Left lung (tissue), 10 donors: ENCODE results near the gene PEA15. TPM values are rescaled to one million over a fixed set of nuclear protein-coding genes. Genes with fewer than 3 reads are reported as not detected.
A peak's percentile ranks its signal among the peaks of the same experiment; 100 is the strongest.

Source experiments
- ATAC-seq: fragments of 200-7000 bp; cut with Tn5 transposase; one replicate; pipeline ENCODE4 v1.9.1; 2020; ENCODE audit warnings: moderate library complexity
- DNase-seq, 4 donors: peaks; one replicate each; pipeline ENCODE4 v3.0.0-alpha.2; 2013 to 2020
- H3K27ac ChIP-seq, 2 donors: fragments of 200-600 bp; sonication (generic) in 1 of 2; one replicate each; pipeline versions ENCODE4 v1.5.0 to v1.8.0; 2020 to 2021
- H3K27me3 ChIP-seq, 2 donors: fragments of 200-600 bp; sonication (generic) in 1 of 2; one replicate each; pipeline versions ENCODE4 v1.5.0 to v1.8.0; 2020 to 2021
- H3K36me3 ChIP-seq, 2 donors: fragments of 200-600 bp; sonication (generic) in 1 of 2; one replicate each; pipeline versions ENCODE4 v1.5.0 to v1.8.0; 2020 to 2021
- H3K4me1 ChIP-seq, 2 donors: fragments of 200-600 bp; one replicate each; pipeline ENCODE4 v1.8.0; 2021
- H3K4me3 ChIP-seq, 2 donors: fragments of 200-600 bp; sonication (generic) in 1 of 2; one replicate each; pipeline versions ENCODE4 v1.5.0 to v1.8.0; 2020 to 2021; ENCODE audit warnings: mild to moderate bottlenecking in 1 of 2
- H3K9me3 ChIP-seq, 2 donors: fragments of 200-600 bp; sonication (generic) in 1 of 2; one replicate each; pipeline versions ENCODE4 v1.5.0 to v1.8.0; 2020 to 2021
- intact Hi-C, 2 donors: fragments of 100-400 bp; cut with DNase I; formaldehyde crosslinking; loops; one replicate each; pipeline versions ENCODE4 v1.11.2 to v1.14.2; 2022
- polyA plus RNA-seq, 6 donors: library from polyadenylated mRNA; unstranded; fragments of 120-200 nt; gene quantifications; one replicate each; pipeline ENCODE4 v1.2.1, GENCODE V29; 2013; ENCODE audit not compliant: insufficient read length in 6 of 6
- total RNA-seq, 2 donors: library from RNA; stranded (reverse); fragmentation: NEBNext Ultra II Directional; extraction: Animal tissue kit (Norgen Biotek cat#: 25700); gene quantifications; one replicate each; pipeline ENCODE4 v1.2.1, GENCODE V29; 2021
- TF ChIP-seq, protein P1 (sequence below), 2 donors: fragments of 200-600 bp; sonication (generic) in 1 of 2; IDR thresholded peaks; one replicate each; pipeline versions ENCODE4 v1.5.0 to v1.8.0; 2021; ENCODE audit warnings: antibody characterized with exemption in 2 of 2
- donor health status: DM: no; HTN: yes; CAD: no.
- donor health status: DM: no; HTN: no; CAD: no.

Gene PEA15
- total and polyA plus RNA-seq, 8 donors, result 131 to 178 (median 144) TPM

GRCh38 chr1:160243767-160244166, 38.6 kb downstream of the PEA15 start:
- H3K4me1 ChIP-seq, result peaks cover 0 to 5% of the 10 kb centered on the region in 2 donors
- no peak for ATAC-seq
- H3K4me3 ChIP-seq, result no peak overlapping the region
- no peak for DNase-seq
- intact Hi-C loops, result loop anchor here in 1 of 2 donors (10.0 kb wide), 1 partner anchor 49 kb away; the partner anchor contains the start of gene CASQ1
- H3K27ac ChIP-seq, result no peak overlapping the region
- H3K27me3 ChIP-seq, result no peaks in the 10 kb centered on the region
- TF ChIP-seq, protein P1, sequence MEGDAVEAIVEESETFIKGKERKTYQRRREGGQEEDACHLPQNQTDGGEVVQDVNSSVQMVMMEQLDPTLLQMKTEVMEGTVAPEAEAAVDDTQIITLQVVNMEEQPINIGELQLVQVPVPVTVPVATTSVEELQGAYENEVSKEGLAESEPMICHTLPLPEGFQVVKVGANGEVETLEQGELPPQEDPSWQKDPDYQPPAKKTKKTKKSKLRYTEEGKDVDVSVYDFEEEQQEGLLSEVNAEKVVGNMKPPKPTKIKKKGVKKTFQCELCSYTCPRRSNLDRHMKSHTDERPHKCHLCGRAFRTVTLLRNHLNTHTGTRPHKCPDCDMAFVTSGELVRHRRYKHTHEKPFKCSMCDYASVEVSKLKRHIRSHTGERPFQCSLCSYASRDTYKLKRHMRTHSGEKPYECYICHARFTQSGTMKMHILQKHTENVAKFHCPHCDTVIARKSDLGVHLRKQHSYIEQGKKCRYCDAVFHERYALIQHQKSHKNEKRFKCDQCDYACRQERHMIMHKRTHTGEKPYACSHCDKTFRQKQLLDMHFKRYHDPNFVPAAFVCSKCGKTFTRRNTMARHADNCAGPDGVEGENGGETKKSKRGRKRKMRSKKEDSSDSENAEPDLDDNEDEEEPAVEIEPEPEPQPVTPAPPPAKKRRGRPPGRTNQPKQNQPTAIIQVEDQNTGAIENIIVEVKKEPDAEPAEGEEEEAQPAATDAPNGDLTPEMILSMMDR (IDR thresholded peaks at IDR 0.05), result no peak
- peaks cover 1 to 57% of the 10 kb centered on the region in 2 donors for H3K36me3 ChIP-seq
- no peaks in the 10 kb centered on the region for H3K9me3 ChIP-seq

DNA sequence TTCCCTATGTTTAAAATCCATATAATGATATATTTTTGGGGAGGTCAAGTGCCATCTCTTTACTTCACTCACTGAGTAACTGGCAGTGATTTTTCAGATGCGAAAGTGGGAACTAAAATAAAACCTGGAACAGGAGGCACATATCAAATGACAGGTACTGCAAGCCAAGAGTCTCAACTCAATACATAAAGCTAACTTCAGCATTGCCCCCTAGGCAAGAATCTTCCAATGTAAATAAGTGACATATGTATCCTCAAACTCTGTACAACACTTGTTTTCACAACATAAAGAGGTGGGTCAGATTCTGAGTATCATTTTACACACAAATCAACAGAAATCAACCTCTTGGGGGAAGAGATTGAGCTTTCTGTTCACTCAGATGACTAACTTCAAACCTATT, 39.0 kb downstream of the PEA15 start:
- H3K9me3 ChIP-seq, result no peaks in the 10 kb centered on the region
- ATAC-seq (no peak), DNase-seq (no peak)
- H3K27me3 ChIP-seq, result no peaks in the 10 kb centered on the region
- intact Hi-C loops, result loop anchor here in 1 of 2 donors (10.0 kb wide), 1 partner anchor 49 kb away; the partner anchor contains the start of gene CASQ1
- TF ChIP-seq, protein P1 (IDR thresholded peaks at IDR 0.05), result no peak
- H3K4me1 ChIP-seq, result peaks cover 0 to 5% of the 10 kb centered on the region in 2 donors
- no peak overlapping the region for H3K4me3 ChIP-seq
- H3K36me3 ChIP-seq, result peaks cover 0 to 52% of the 10 kb centered on the region in 2 donors
- H3K27ac ChIP-seq, result no peak overlapping the region

DNA sequence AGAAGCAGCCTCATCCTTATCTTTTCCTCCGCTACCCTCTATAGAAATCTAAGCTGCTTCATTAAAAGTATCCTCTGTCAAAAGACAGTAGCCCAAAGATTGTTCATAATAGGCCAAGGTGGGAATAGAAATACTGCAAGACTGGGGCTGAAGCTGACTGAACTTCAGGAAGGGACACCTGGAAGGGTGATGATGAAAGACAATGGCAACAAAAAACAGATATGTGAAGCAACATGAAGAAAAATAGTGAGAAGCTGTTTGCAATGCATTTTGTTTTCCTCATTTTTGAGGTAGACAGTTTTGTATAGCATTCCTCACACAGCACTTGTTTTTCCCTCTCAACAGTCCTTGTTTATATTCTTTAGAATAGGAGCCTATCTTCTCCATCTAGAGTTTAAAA, 40.2 kb downstream of the PEA15 start:
- peaks cover 0 to 5% of the 10 kb centered on the region in 2 donors for H3K4me1 ChIP-seq
- TF ChIP-seq, protein P1 (IDR thresholded peaks at IDR 0.05), result no peak
- DNase-seq (no peak), ATAC-seq (no peak)
- H3K9me3 ChIP-seq, result no peaks in the 10 kb centered on the region
- intact Hi-C loops, result loop anchor here in 1 of 2 donors (10.0 kb wide), 1 partner anchor 51 kb away; the partner anchor contains the start of gene CASQ1
- no peaks in the 10 kb centered on the region for H3K27me3 ChIP-seq
- H3K27ac ChIP-seq, result no peak overlapping the region
- no peak overlapping the region for H3K4me3 ChIP-seq
- H3K36me3 ChIP-seq, result peaks cover 0 to 40% of the 10 kb centered on the region in 2 donors

GRCh38 chr1:160247053-160247452, 41.9 kb downstream of the PEA15 start:
- H3K27ac ChIP-seq, result no peak overlapping the region
- peak; percentile 29 for ATAC-seq
- H3K9me3 ChIP-seq, result no peaks in the 10 kb centered on the region
- DNase-seq, result no peak
- peaks cover 0 to 28% of the 10 kb centered on the region in 2 donors for H3K36me3 ChIP-seq
- H3K4me3 ChIP-seq, result no peak overlapping the region
- TF ChIP-seq, protein P1 (IDR thresholded peaks at IDR 0.05), result no peak
- no peaks in the 10 kb centered on the region for H3K27me3 ChIP-seq
- H3K4me1 ChIP-seq, result peaks cover 0 to 5% of the 10 kb centered on the region in 2 donors
- intact Hi-C loops, result loop anchor here in 1 of 2 donors (10.0 kb wide), 1 partner anchor 52 kb away; the partner anchor contains the start of gene CASQ1

GRCh38 chr1:160251011-160251410, 45.8 kb downstream of the PEA15 start:
- intact Hi-C loops, result loop anchor here in 1 of 2 donors (2.0 kb wide), 1 partner anchor 150 kb away; no protein-coding TSS in a partner anchor
- Histone ChIP-seq H3K36me3 (peaks cover 0 to 21% of the 10 kb centered on the region in 2 donors), H3K27me3 (no peaks in the 10 kb centered on the region), H3K4me3 (no peak overlapping the region), H3K27ac (no peak overlapping the region), H3K9me3 (no peaks in the 10 kb centered on the region), H3K4me1 (peaks cover 0 to 2% of the 10 kb centered on the region in 2 donors)
- ATAC-seq (no peak), DNase-seq (no peak)
- TF ChIP-seq, protein P1 (IDR thresholded peaks at IDR 0.05), result no peak
